Panc1 (cell line): ENCODE measurements around the gene SPINK9. TPM values are rescaled to one million over a fixed set of nuclear protein-coding genes. Genes with fewer than 3 reads are reported as not detected.

Source experiments
- ATAC-seq: fragments of 200-7000 bp; cut with Tn5 transposase; 2 replicates; pipeline ENCODE4 v1.9.1; 2020; ENCODE audit warnings: mild to moderate bottlenecking, moderate library complexity
- BruUV-seq: library from RNA; stranded (reverse); fragments of 400-500 nt; replicated peaks from 2 replicates; lab custom pipeline; 2021; lab: Mats Ljungman, UMichigan
- CTCF ChIA-PET: fragments of 300-600 bp; sonication (Branson Sonifier 250); formaldehyde crosslinking; loops from one replicate; lab custom pipeline; 2022; ENCODE audit warnings: antibody characterized with exemption; lab: Charles Lee
- POLR2A ChIA-PET: fragments of 300-600 bp; sonication (Branson Sonifier 250); formaldehyde crosslinking; loops from one replicate; lab custom pipeline; 2022; ENCODE audit warnings: antibody characterized with exemption; lab: Charles Lee
- DNase-seq: peaks from one replicate; pipeline ENCODE4 v3.0.0-alpha.2; 2010; ENCODE audit warnings: low read depth, low spot score
- H3K27ac ChIP-seq: 2 replicates; pipeline ENCODE4 v1.5.1; 2011; ENCODE audit warnings: mild to moderate bottlenecking, low read length, inconsistent platforms
- H3K27me3 ChIP-seq: fragments of 200-500 bp; sonication (Bioruptor generic); 2 replicates; pipeline ENCODE4 v1.6.0; 2014; ENCODE audit warnings: low read length, inconsistent platforms; ENCODE audit not compliant: control insufficient read depth, insufficient read depth
- H3K36me3 ChIP-seq: fragments of 200-500 bp; sonication (Bioruptor generic); 2 replicates; pipeline ENCODE4 v1.5.1; 2014; ENCODE audit warnings: inconsistent platforms, mild to moderate bottlenecking, low read length, moderate library complexity; ENCODE audit not compliant: control insufficient read depth, insufficient read depth
- H3K4me1 ChIP-seq: 2 replicates; pipeline ENCODE4 v1.5.1; 2011; ENCODE audit warnings: inconsistent platforms, mild to moderate bottlenecking, low read length, moderate library complexity; ENCODE audit not compliant: control insufficient read depth, insufficient read depth
- H3K4me3 ChIP-seq, 2 experiments: 2 replicates each; pipeline ENCODE4 v1.5.1; 2011 to 2012; ENCODE audit warnings: low read depth in 2 of 2, low read length in 2 of 2, mild to moderate bottlenecking in 2 of 2, inconsistent platforms in 1 of 2, moderate library complexity in 1 of 2
- H3K9me3 ChIP-seq: fragments of 200-500 bp; sonication (Bioruptor generic); 2 replicates; pipeline ENCODE4 v1.5.1; 2014; ENCODE audit warnings: low read depth, mild to moderate bottlenecking, inconsistent platforms, low read length, moderate library complexity; ENCODE audit not compliant: control insufficient read depth, insufficient read depth
- CTCF ChIP-seq: fragments of 450-650 bp; IDR thresholded peaks from 2 replicates; pipeline ENCODE4 v1.5.1; 2017; ENCODE audit warnings: mild to moderate bottlenecking
- POLR2AphosphoS5 ChIP-seq: IDR thresholded peaks from 2 replicates; pipeline ENCODE4 v1.6.1; 2012; ENCODE audit warnings: mild to moderate bottlenecking, low read depth, low read length, moderate library complexity
- REST ChIP-seq, 2 experiments: IDR thresholded peaks; 2 replicates each; pipeline ENCODE4 v1.6.1; 2011 to 2012; ENCODE audit warnings: low read depth in 2 of 2, control low read depth in 1 of 2, low read length in 1 of 2, mild to moderate bottlenecking in 1 of 2, moderate library complexity in 1 of 2; ENCODE audit not compliant: insufficient read depth in 1 of 2
- SIN3A ChIP-seq: IDR thresholded peaks from 2 replicates; pipeline ENCODE4 v1.6.1; 2012; ENCODE audit warnings: low read depth, mild to moderate bottlenecking, low read length, moderate library complexity, borderline replicate concordance; ENCODE audit not compliant: insufficient read depth
- TCF7L2 ChIP-seq: IDR thresholded peaks from 2 replicates; pipeline ENCODE4 v1.6.1; 2011; ENCODE audit warnings: mild to moderate bottlenecking, low read depth, low read length, inconsistent platforms
- in situ Hi-C: cut with HindIII; loops from 2 replicates; pipeline ENCODE4 v1.10.0; 2016; ENCODE audit warnings: low sequenced_read_pairs, low pct_unique_long_range_greater_than_20kb
- intact Hi-C: fragments of 100-400 bp; cut with micrococcal nuclease; formaldehyde crosslinking; loops from one replicate; pipeline ENCODE4 v1.10.0; 2022; ENCODE audit not compliant: unreplicated experiment
- total RNA-seq: library from RNA; stranded (reverse); gene quantifications from one replicate; pipeline ENCODE4 v1.2.1, GENCODE V29; 2021; ENCODE audit not compliant: unreplicated experiment

The SPINK9 gene
- total RNA-seq, 1 experiment from 2014 or later, result not detected

GRCh38 chr5:148309019-148309418 is 26.3 kb upstream of the SPINK9 start:
- intact Hi-C loops, result no loop called here
- in situ Hi-C loops, result no loop called here
- H3K4me3 ChIP-seq, result no peak overlapping the region
- H3K4me1 ChIP-seq, result no peaks in the 10 kb centered on the region
- H3K36me3 ChIP-seq, result no peaks in the 10 kb centered on the region
- DNase-seq, result no peak
- H3K9me3 ChIP-seq, result no peaks in the 10 kb centered on the region
- CTCF ChIA-PET, result no interaction called here
- BruUV-seq, result no TSS peak
- H3K27ac ChIP-seq, result no peak overlapping the region
- POLR2A ChIA-PET, result no interaction called here
- no peak for TF ChIP-seq CTCF
- no peak for TF ChIP-seq SIN3A
- ATAC-seq, result no peak
- H3K27me3 ChIP-seq, result no peaks in the 10 kb centered on the region

- POLR2A ChIA-PET, result no interaction called here
- in situ Hi-C loops, result no loop called here
- no TSS peak for BruUV-seq
Observed at GRCh38 chr5:148309746-148310145, 25.6 kb upstream of the SPINK9 start.

More at GRCh38 chr5:148309746-148310145, 25.6 kb upstream of the SPINK9 start:
- H3K27ac ChIP-seq, result no peak overlapping the region
- ATAC-seq (no peak), DNase-seq (no peak)
- H3K27me3 ChIP-seq, result no peaks in the 10 kb centered on the region
- H3K9me3 ChIP-seq, result no peaks in the 10 kb centered on the region
- TF ChIP-seq REST (IDR thresholded peaks at IDR 0.05; ENCODE audit: insufficient read depth in 1 of 2, low read depth in 2 of 2, low read length in 1 of 2), result no peak
- no peak for TF ChIP-seq SIN3A
- TF ChIP-seq TCF7L2, result no peak
- TF ChIP-seq POLR2AphosphoS5, result no peak
- TF ChIP-seq CTCF, result no peak
- CTCF ChIA-PET, result no interaction called here
- no peaks in the 10 kb centered on the region for H3K36me3 ChIP-seq
- intact Hi-C loops, result no loop called here
- no peak overlapping the region for H3K4me3 ChIP-seq
- no peaks in the 10 kb centered on the region for H3K4me1 ChIP-seq
